ENCODE data around the gene ARRDC4. TPM values are rescaled to one million over a fixed set of nuclear protein-coding genes. Genes with fewer than 3 reads are reported as not detected.

Gene ARRDC4
- total and polyA plus RNA-seq, 2 of the 8 experiments (the other 6 are each of a cell fraction or from before 2014, with no cell fraction given), result 3.5 to 3.8 TPM

DNA sequence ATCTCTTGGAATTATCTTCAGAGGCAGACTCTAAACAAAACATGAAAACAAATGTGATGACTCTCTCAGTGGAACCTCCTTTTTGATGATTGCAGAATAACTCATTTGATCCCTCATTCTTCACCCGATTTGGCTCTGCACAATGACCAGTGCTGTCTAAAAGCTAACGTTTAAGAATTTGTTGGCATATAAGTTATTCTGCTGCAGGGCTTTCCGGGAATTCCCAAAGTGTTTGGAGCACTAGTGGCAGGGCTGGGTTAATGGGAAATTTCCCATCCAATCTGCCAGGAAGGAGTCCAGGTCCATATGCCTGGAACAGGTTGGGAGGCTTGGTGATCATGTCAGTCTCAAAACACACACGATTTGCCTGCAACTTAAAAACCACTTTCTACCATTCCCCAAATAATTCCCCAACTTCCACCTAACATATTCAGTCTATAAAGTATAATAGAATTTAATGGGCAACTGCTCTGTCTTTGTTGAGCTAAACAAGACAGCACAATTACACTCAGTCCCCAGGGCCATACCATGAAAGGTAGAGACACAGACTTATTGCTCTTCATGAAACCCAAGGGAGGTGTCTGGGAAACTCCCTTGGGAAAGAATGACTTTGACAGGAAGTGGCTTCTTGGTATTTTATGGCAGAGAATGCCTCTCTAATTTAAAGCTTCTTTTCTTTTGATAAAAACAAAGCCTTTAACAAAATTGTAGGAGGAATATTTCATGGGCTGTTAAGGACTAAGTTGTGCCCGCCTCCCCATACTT lies 38.0 kb downstream of the ARRDC4 start (continued):
- TF ChIP-seq POU5F1 (IDR thresholded peaks at IDR 0.05; ENCODE audit: low read depth, low read length) (no peak), SUZ12 (IDR thresholded peaks at IDR 0.05; ENCODE audit: low read length) (no peak), EZH2 (IDR thresholded peaks at IDR 0.05; ENCODE audit: low read depth, low read length, severe bottlenecking) (no peak), KDM4A (IDR thresholded peaks at IDR 0.05; ENCODE audit: low read depth, low read length, severe bottlenecking) (no peak), KDM1A (IDR thresholded peaks at IDR 0.05; ENCODE audit: borderline replicate concordance, low read length) (no peak), RXRA (IDR thresholded peaks at IDR 0.05; ENCODE audit: insufficient read depth, low read depth, low read length) (no peak), RFX5 (IDR thresholded peaks at IDR 0.05; ENCODE audit: borderline replicate concordance, low read depth, low read length) (no peak), NANOG (IDR thresholded peaks at IDR 0.05; ENCODE audit: insufficient read depth, low read depth, low read length, poor library complexity, severe bottlenecking) (no peak), SIX5 (IDR thresholded peaks at IDR 0.05; ENCODE audit: low read depth, low read length) (no peak)

All from H1 (cell line).